ENCODE measurements around the gene FBXW8. TPM values are rescaled to one million over a fixed set of nuclear protein-coding genes. Genes with fewer than 3 reads are reported as not detected.

Gene FBXW8
- total and polyA plus RNA-seq, 2 donors (not counting 1 experiment from before 2014, with no cell fraction given), result 12.1 to 23.5 TPM

DNA sequence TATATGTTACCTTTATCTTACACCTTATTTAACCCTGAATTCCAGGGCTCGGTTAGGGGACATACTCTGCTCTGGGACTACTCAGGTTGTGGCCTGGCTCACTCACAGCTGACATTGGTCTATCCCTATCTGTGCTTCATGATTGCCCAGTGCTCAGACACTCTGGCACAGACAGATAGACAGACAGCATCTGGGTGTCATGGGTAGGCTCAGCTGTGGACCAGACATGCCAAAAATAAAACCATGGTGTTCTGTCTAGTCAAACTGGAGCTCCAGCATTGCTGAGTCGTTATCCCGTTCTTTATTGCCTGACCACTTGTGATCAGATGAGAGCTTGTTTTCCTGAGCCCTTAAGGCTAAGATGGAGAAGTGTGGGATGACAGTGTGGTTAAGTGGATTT lies 29.0 kb downstream of the FBXW8 start:
- Histone ChIP-seq H3K9ac (ENCODE audit: low read length) (no peak overlapping the region), H3K4me2 (replicated peaks; ENCODE audit: low read depth, low read length, poor library complexity, severe bottlenecking) (no peak overlapping the region), H3K27ac (ENCODE audit: low read length in 2 of 2) (no peak overlapping the region), H4K20me1 (ENCODE audit: control insufficient read depth, insufficient read depth, low read length, poor library complexity, severe bottlenecking) (peaks cover 26% of the 10 kb centered on the region), H3K36me3 (replicated peaks in 1 of 2; ENCODE audit: control extremely low read depth in 1 of 2, control insufficient read depth in 1 of 2, extremely low read depth in 1 of 2, insufficient read depth in 2 of 2, low read length in 1 of 2) (peaks cover 10 to 21% of the 10 kb centered on the region in 2 experiments), H3K27me3 (replicated peaks in 1 of 4; ENCODE audit: control extremely low read depth in 1 of 4, control insufficient read depth in 3 of 4, insufficient read depth in 4 of 4, low read length in 3 of 4) (no peaks in the 10 kb centered on the region), H3K4me1 (ENCODE audit: control insufficient read depth in 2 of 2, insufficient read depth in 2 of 2, low read length in 2 of 2) (no peaks in the 10 kb centered on the region), H2AFZ (ENCODE audit: insufficient read depth, low read depth, low read length, poor library complexity, severe bottlenecking) (no peak overlapping the region), H3K9me3 (ENCODE audit: control extremely low read depth in 1 of 3, control insufficient read depth in 2 of 3, insufficient read depth in 1 of 3, low read length in 2 of 3) (peaks cover 3 to 24% (median 13%) of the 10 kb centered on the region in 3 donors), H3K79me2 (ENCODE audit: control insufficient read depth, insufficient read depth, low read length) (peaks cover 44% of the 10 kb centered on the region), H3K4me3 (ENCODE audit: control extremely low read depth in 1 of 5, extremely low read depth in 1 of 5, insufficient read depth in 1 of 5, low read depth in 2 of 5, low read length in 4 of 5) (no peak overlapping the region)
- peaks cover 2% of the 10 kb centered on the region for H3K9me3 Mint-ChIP-seq (ENCODE audit: insufficient read depth)
- 100% methylated on average over 3 of the region's 3 CpGs for WGBS (ENCODE audit: insufficient coverage)
- no peaks in the 10 kb centered on the region for H3K4me1 Mint-ChIP-seq
- intact Hi-C loops (cut with micrococcal nuclease), result no loop called here
- DNase-seq, result no peak
- TF ChIP-seq CTCF (IDR thresholded peaks at IDR 0.05) (no peak), EZH2 (IDR thresholded peaks at IDR 0.05; ENCODE audit: borderline replicate concordance, insufficient read depth, low read depth, low read length, poor library complexity, severe bottlenecking) (no peak)
- H3K27ac Mint-ChIP-seq, result no peak overlapping the region
- CTCF ChIA-PET, result interaction anchor here (0.5 to 1.2 kb wide), 3 partner anchors 21 to 1129 kb away, joined by 3 to 4 read pairs (median 3); no protein-coding TSS in a partner anchor
- POLR2A ChIA-PET, result no interaction called here
- no peak for ATAC-seq (ENCODE audit: low read depth)
- H3K4me3 Mint-ChIP-seq, result no peak overlapping the region
- H3K27me3 Mint-ChIP-seq, result no peaks in the 10 kb centered on the region

- no peak overlapping the region for H3K4me2 ChIP-seq (replicated peaks; ENCODE audit: low read depth, low read length, poor library complexity, severe bottlenecking)
- peaks cover 26% of the 10 kb centered on the region for H4K20me1 ChIP-seq (ENCODE audit: control insufficient read depth, insufficient read depth, low read length, poor library complexity, severe bottlenecking)
- Mint-ChIP-seq H3K4me1 (no peaks in the 10 kb centered on the region), H3K9me3 (ENCODE audit: insufficient read depth) (peaks cover 2% of the 10 kb centered on the region), H3K27ac (no peak overlapping the region), H3K27me3 (no peaks in the 10 kb centered on the region), H3K4me3 (no peak overlapping the region)
- ChIA-PET POLR2A (no interaction called here), CTCF (no interaction called here)
- H3K27ac ChIP-seq (ENCODE audit: low read length in 2 of 2), result no peak overlapping the region
- H3K4me3 ChIP-seq (ENCODE audit: control extremely low read depth in 1 of 5, extremely low read depth in 1 of 5, insufficient read depth in 1 of 5, low read depth in 2 of 5, low read length in 4 of 5), result no peak overlapping the region
- TF ChIP-seq CTCF (IDR thresholded peaks at IDR 0.05) (no peak), EZH2 (IDR thresholded peaks at IDR 0.05; ENCODE audit: borderline replicate concordance, insufficient read depth, low read depth, low read length, poor library complexity, severe bottlenecking) (no peak)
- H3K27me3 ChIP-seq (replicated peaks in 1 of 4; ENCODE audit: control extremely low read depth in 1 of 4, control insufficient read depth in 3 of 4, insufficient read depth in 4 of 4, low read length in 3 of 4), result no peaks in the 10 kb centered on the region
- intact Hi-C loops (cut with micrococcal nuclease), result no loop called here
- H2AFZ ChIP-seq (ENCODE audit: insufficient read depth, low read depth, low read length, poor library complexity, severe bottlenecking), result no peak overlapping the region
- H3K36me3 ChIP-seq (replicated peaks in 1 of 2; ENCODE audit: control extremely low read depth in 1 of 2, control insufficient read depth in 1 of 2, extremely low read depth in 1 of 2, insufficient read depth in 2 of 2, low read length in 1 of 2), result peaks cover 12 to 28% of the 10 kb centered on the region in 2 experiments
- ATAC-seq (ENCODE audit: low read depth) (no peak), DNase-seq (no peak)
- WGBS (ENCODE audit: insufficient coverage), result 100% methylated on average over 4 of the region's 5 CpGs
- H3K9me3 ChIP-seq (ENCODE audit: control extremely low read depth in 1 of 3, control insufficient read depth in 2 of 3, insufficient read depth in 1 of 3, low read length in 2 of 3), result peaks cover 3 to 21% (median 13%) of the 10 kb centered on the region in 3 donors
- H3K4me1 ChIP-seq (ENCODE audit: control insufficient read depth in 2 of 2, insufficient read depth in 2 of 2, low read length in 2 of 2), result no peaks in the 10 kb centered on the region
- no peak overlapping the region for H3K9ac ChIP-seq (ENCODE audit: low read length)
- H3K79me2 ChIP-seq (ENCODE audit: control insufficient read depth, insufficient read depth, low read length), result peaks cover 30% of the 10 kb centered on the region
Measured at GRCh38 chr12:116941188-116941587, 30.4 kb downstream of the FBXW8 start.
